Thoracic aorta (tissue), 2 donors: Measurements from ENCODE around the gene PRKACB. TPM values are rescaled to one million over a fixed set of nuclear protein-coding genes. Genes with fewer than 3 reads are reported as not detected.

Experiments used
- ATAC-seq: fragments of 150-250 bp; one replicate; pipeline ENCODE4 v1.8.0; 2017; ENCODE audit warnings: low read depth; ENCODE audit not compliant: insufficient number of reproducible peaks, low FRiP score
- DNase-seq: peaks from one replicate; pipeline ENCODE4 v3.0.0-alpha.2; 2020; ENCODE audit warnings: low spot score
- H3K27ac ChIP-seq, 2 donors: fragments of 200-600 bp; sonication (generic); 1 replicate in 1 of 2; 2 replicates in 1 of 2; pipeline ENCODE4 v1.5.1; 2016; ENCODE audit warnings: mild to moderate bottlenecking in 2 of 2, moderate library complexity in 2 of 2
- H3K27me3 ChIP-seq: fragments of 200-600 bp; sonication (generic); replicated peaks from 2 replicates; pipeline ENCODE4 v1.6.0; 2016; ENCODE audit warnings: mild to moderate bottlenecking; ENCODE audit not compliant: insufficient read depth
- H3K36me3 ChIP-seq: fragments of 200-600 bp; sonication (generic); one replicate; pipeline ENCODE4 v1.5.1; 2016
- H3K4me1 ChIP-seq, 2 donors: fragments of 200-600 bp; sonication (generic); 1 replicate in 1 of 2; 2 replicates in 1 of 2; pipeline versions ENCODE4 v1.5.1 to v1.6.0; 2016; ENCODE audit warnings: low read depth in 2 of 2, mild to moderate bottlenecking in 1 of 2; ENCODE audit not compliant: control insufficient read depth in 1 of 2
- H3K4me3 ChIP-seq: fragments of 200-600 bp; sonication (generic); 2 replicates; pipeline ENCODE4 v1.5.1; 2016; ENCODE audit warnings: mild to moderate bottlenecking
- H3K9me3 ChIP-seq: fragments of 200-600 bp; sonication (generic); 2 replicates; pipeline ENCODE4 v1.5.1; 2016
- total RNA-seq, 2 donors: library from RNA; depleted of rRNA; stranded (reverse); fragments of >200 nt; gene quantifications; one replicate each; pipeline versions ENCODE4 v1.1.0 to v1.2.3, GENCODE V29; 2016
- TF ChIP-seq, protein P1 (sequence below): fragments of 200-600 bp; sonication (generic); IDR thresholded peaks from one replicate; pipeline ENCODE4 v1.5.1; 2019; ENCODE audit warnings: antibody characterized with exemption

The PRKACB gene
- total RNA-seq, 2 donors from 2014 or later, result 27.3 to 32.2 TPM

DNA sequence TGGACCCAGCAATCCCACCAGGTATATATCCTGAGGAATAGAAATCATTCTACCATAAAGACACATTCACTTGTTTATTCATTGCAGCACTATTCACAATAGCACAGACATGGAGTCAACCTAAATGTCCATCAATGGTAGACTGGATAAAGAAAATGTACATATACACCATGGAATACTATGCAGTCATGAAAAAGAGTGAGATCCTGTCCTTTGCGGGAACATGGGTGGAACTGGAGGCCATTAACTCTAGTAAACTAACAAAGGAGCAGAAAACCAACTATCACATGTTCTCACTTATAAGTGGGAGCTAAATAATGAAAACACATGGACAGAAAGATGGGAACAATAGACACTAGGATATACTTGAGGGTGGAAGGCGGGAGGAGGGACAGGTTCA, 36.1 kb upstream of the PRKACB start:
- Histone ChIP-seq H3K4me3 (no peak overlapping the region), H3K27me3 (no peaks in the 10 kb centered on the region), H3K4me1 (peaks cover 0 to 3% of the 10 kb centered on the region in 2 donors), H3K36me3 (no peaks in the 10 kb centered on the region), H3K27ac (no peak overlapping the region), H3K9me3 (no peaks in the 10 kb centered on the region)
- no peak for ATAC-seq
- TF ChIP-seq, protein P1, sequence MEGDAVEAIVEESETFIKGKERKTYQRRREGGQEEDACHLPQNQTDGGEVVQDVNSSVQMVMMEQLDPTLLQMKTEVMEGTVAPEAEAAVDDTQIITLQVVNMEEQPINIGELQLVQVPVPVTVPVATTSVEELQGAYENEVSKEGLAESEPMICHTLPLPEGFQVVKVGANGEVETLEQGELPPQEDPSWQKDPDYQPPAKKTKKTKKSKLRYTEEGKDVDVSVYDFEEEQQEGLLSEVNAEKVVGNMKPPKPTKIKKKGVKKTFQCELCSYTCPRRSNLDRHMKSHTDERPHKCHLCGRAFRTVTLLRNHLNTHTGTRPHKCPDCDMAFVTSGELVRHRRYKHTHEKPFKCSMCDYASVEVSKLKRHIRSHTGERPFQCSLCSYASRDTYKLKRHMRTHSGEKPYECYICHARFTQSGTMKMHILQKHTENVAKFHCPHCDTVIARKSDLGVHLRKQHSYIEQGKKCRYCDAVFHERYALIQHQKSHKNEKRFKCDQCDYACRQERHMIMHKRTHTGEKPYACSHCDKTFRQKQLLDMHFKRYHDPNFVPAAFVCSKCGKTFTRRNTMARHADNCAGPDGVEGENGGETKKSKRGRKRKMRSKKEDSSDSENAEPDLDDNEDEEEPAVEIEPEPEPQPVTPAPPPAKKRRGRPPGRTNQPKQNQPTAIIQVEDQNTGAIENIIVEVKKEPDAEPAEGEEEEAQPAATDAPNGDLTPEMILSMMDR, result no peak
- no peak for DNase-seq

DNA sequence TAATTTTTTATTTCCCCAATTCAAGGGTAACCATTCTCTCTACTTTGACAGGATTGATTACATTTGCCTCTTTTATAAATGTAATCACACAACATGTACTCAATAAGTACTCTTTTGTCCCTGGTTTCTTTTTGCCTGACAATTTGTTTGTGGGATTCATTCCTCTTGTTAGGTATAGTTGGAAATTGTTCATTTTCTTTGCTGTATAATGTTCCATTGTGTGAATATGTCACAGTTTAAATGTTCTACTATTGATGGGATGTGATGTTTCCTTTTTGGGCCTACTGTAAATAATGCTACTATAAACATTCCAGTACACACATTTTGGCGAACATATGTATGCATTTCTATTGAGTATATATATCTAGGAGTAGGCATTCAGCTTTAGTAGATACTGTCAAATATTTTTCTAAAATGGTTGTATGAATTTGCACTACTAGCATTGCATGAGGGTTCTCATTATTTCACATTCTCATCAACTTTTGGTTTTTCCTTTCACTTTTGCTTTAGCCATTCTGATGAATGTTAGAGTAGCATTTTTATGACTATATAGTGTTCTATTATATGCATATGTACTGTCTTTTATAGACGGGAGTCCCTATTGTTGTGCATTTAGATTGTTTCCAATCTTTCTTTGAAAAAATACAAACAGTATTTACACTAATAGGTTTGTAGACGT, 35.0 kb upstream of the PRKACB start:
- no peaks in the 10 kb centered on the region for H3K36me3 ChIP-seq
- ATAC-seq (no peak), DNase-seq (no peak)
- H3K27me3 ChIP-seq, result no peaks in the 10 kb centered on the region
- no peaks in the 10 kb centered on the region for H3K9me3 ChIP-seq
- no peaks in the 10 kb centered on the region for H3K4me1 ChIP-seq
- TF ChIP-seq, protein P1, result no peak
- no peak overlapping the region for H3K27ac ChIP-seq
- H3K4me3 ChIP-seq, result no peak overlapping the region

DNA sequence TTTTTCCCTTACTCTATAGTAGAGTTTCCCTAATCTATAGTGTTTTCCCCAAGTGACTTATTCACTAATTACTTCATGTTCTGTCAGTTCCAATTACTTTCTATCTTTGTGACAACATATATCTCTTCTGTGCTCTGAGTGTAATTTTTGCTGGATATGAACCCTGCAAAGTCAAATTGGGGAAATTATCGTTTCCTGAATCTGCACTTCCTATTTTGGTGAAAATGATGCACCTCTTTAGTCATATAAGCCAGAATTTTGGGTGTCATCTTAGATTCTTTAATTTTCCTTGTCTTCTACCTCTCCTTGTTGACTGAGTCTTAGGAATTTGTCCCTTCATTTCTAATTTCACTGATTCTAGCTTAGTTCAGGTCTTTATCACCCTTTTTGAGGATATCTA, 33.4 kb upstream of the PRKACB start:
- Histone ChIP-seq H3K27ac (no peak overlapping the region), H3K36me3 (no peaks in the 10 kb centered on the region), H3K4me1 (no peaks in the 10 kb centered on the region), H3K4me3 (no peak overlapping the region), H3K27me3 (no peaks in the 10 kb centered on the region), H3K9me3 (no peaks in the 10 kb centered on the region)
- TF ChIP-seq, protein P1, result no peak
- ATAC-seq (no peak), DNase-seq (no peak)

DNA sequence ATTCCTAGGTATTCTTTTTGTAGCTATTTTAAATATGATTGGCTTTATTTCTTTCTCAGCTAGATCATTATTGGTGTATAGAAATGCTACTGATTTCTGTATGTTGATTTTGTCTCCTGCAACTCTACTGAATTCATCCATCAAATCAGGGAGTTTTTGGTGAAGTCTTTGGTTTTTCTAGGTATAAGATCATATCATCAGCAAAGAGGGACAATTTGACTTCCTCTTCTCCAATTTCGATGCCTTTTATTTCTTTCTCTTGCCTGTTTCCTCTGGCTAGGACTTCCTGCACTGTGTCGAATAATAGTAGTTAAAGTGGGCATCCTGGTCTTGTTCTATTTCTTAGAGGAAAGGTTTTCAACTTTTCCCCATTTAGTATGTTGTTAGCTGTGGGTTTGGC, 27.5 kb upstream of the PRKACB start:
- ATAC-seq (no peak), DNase-seq (no peak)
- no peaks in the 10 kb centered on the region for H3K36me3 ChIP-seq
- H3K4me3 ChIP-seq, result no peak overlapping the region
- TF ChIP-seq, protein P1, result no peak
- H3K4me1 ChIP-seq, result no peaks in the 10 kb centered on the region
- no peaks in the 10 kb centered on the region for H3K9me3 ChIP-seq
- no peak overlapping the region for H3K27ac ChIP-seq
- no peaks in the 10 kb centered on the region for H3K27me3 ChIP-seq

DNA sequence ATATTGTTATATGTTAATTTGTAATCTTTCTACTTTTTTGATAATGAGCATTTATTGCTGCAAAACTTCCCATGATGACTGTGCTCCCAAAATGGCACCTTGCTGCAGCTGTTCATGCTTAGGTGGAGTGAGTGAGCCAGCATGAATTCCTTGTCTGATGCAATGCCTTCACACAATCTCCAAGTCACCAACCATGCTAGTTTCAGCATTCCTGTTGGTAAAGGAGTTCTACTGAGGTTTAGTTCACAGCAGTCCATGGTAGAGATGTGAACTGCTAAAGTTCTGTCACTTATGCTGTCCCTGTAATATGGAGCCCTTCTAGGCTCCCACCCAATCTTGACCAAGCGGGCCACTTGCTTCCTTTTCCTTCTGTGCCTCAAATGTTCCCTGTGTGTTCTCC, 26.2 kb upstream of the PRKACB start:
- Histone ChIP-seq H3K4me1 (no peaks in the 10 kb centered on the region), H3K4me3 (no peak overlapping the region), H3K27me3 (no peaks in the 10 kb centered on the region), H3K36me3 (no peaks in the 10 kb centered on the region), H3K9me3 (no peaks in the 10 kb centered on the region), H3K27ac (no peak overlapping the region)
- TF ChIP-seq, protein P1, result no peak
- no peak for DNase-seq
- ATAC-seq, result no peak
